Daoy (cell line): ENCODE data around the gene LDLRAD4. TPM values are rescaled to one million over a fixed set of nuclear protein-coding genes. Genes with fewer than 3 reads are reported as not detected.
"Not testable (repeated sequence)": the region's sequence is repeated elsewhere in the genome, so short reads cannot be mapped to it uniquely, and the experiment has no call there.

Source experiments
- DNase-seq: peaks from one replicate; pipeline ENCODE4 v3.0.0-alpha.2; 2015; ENCODE audit warnings: low read depth
- total RNA-seq: library from RNA; depleted of rRNA; stranded (reverse); fragments of >200 nt; shearing (Covaris generic); gene quantifications from 2 replicates; pipeline ENCODE4 v1.2.3, GENCODE V29; 2014

The LDLRAD4 gene
- total RNA-seq, 1 experiment from 2014 or later: 8.2 TPM

- no peak for DNase-seq
These were observed 267.0 kb downstream of the LDLRAD4 start for GRCh38 chr18:13485604-13486003.

GRCh38 chr18:13486284-13486683 lies 267.7 kb downstream of the LDLRAD4 start:
- DNase-seq: no peak

- DNase-seq: no peak
These were observed 268.1 kb downstream of the LDLRAD4 start for GRCh38 chr18:13486686-13487085.

- no peak for DNase-seq
These were observed 268.7 kb downstream of the LDLRAD4 start for GRCh38 chr18:13487237-13487636.

- DNase-seq: no peak
These were observed 269.8 kb downstream of the LDLRAD4 start for GRCh38 chr18:13488281-13488929.

GRCh38 chr18:13489303-13489702 lies 270.7 kb downstream of the LDLRAD4 start:
- not testable (repeated sequence) for DNase-seq

- no peak for DNase-seq
These were observed 272.6 kb downstream of the LDLRAD4 start for GRCh38 chr18:13491138-13491537.

- no peak for DNase-seq
These were observed 273.8 kb downstream of the LDLRAD4 start for GRCh38 chr18:13492314-13492713.

- DNase-seq: no peak
These were observed 274.5 kb downstream of the LDLRAD4 start for GRCh38 chr18:13493079-13493478.

- DNase-seq: no peak
These were observed 275.2 kb downstream of the LDLRAD4 start for GRCh38 chr18:13493725-13494124.

- DNase-seq: peak; percentile 20
These were observed 276.4 kb downstream of the LDLRAD4 start for GRCh38 chr18:13494871-13495445.

- no peak for DNase-seq
These were observed 277.4 kb downstream of the LDLRAD4 start for GRCh38 chr18:13495961-13496360.

- DNase-seq: no peak
These were observed 278.2 kb downstream of the LDLRAD4 start for GRCh38 chr18:13496691-13497281.

GRCh38 chr18:13499803-13500202 lies 281.2 kb downstream of the LDLRAD4 start:
- DNase-seq: no peak

- peak; percentile 69 for DNase-seq
These were observed 281.8 kb downstream of the LDLRAD4 start for GRCh38 chr18:13500227-13500865.

GRCh38 chr18:13500869-13501542 lies 282.4 kb downstream of the LDLRAD4 start:
- peak; percentile 85 for DNase-seq

- DNase-seq: no peak
These were observed 283.0 kb downstream of the LDLRAD4 start for GRCh38 chr18:13501543-13501887.

- DNase-seq: no peak
These were observed 283.3 kb downstream of the LDLRAD4 start for GRCh38 chr18:13501891-13502290.

GRCh38 chr18:13502585-13502984 lies 284.0 kb downstream of the LDLRAD4 start:
- DNase-seq: peak; percentile 4

GRCh38 chr18:13503836-13504235 lies 285.3 kb downstream of the LDLRAD4 start:
- no peak for DNase-seq

- no peak for DNase-seq
These were observed 287.3 kb downstream of the LDLRAD4 start for GRCh38 chr18:13505780-13506345.

GRCh38 chr18:13510594-13510993 lies 292.0 kb downstream of the LDLRAD4 start:
- no peak for DNase-seq
